Uterus (tissue), 4 donors: ENCODE results near the gene CDIP1. TPM values are rescaled to one million over a fixed set of nuclear protein-coding genes. Genes with fewer than 3 reads are reported as not detected.

ENCODE experiments used
- DNase-seq, 2 donors: peaks; one replicate each; pipeline ENCODE4 v3.0.0-alpha.2; 2019 to 2020
- H3K27ac ChIP-seq, 2 donors: fragments of 200-600 bp; sonication (generic); 1 replicate in 1 of 2; 2 replicates in 1 of 2; pipeline ENCODE4 v1.5.1; 2016 to 2018
- H3K27me3 ChIP-seq, 2 donors: fragments of 200-600 bp; sonication (generic); one replicate each; pipeline ENCODE4 v1.5.1; 2018 to 2019; ENCODE audit warnings: control low read depth in 1 of 2
- H3K36me3 ChIP-seq, 2 donors: fragments of 200-600 bp; sonication (generic); one replicate each; pipeline ENCODE4 v1.5.1; 2019; ENCODE audit warnings: control low read depth in 1 of 2
- H3K4me1 ChIP-seq, 2 donors: fragments of 200-600 bp; sonication (generic); one replicate each; pipeline ENCODE4 v1.5.1; 2018 to 2019; ENCODE audit warnings: control low read depth in 1 of 2
- H3K4me3 ChIP-seq, 2 donors: fragments of 200-600 bp; sonication (generic); 1 replicate in 1 of 2; 2 replicates in 1 of 2; pipeline ENCODE4 v1.5.1; 2018 to 2019; ENCODE audit warnings: mild to moderate bottlenecking in 1 of 2
- H3K9me3 ChIP-seq, 2 donors: fragments of 200-600 bp; sonication (generic); one replicate each; pipeline ENCODE4 v1.5.1; 2019; ENCODE audit warnings: control low read depth in 1 of 2
- CTCF ChIP-seq, 4 experiments: fragments of 200-600 bp in 2 of 4; fragments of 450-650 bp in 2 of 4; sonication (generic) in 2 of 4; IDR thresholded peaks; one replicate each; pipeline ENCODE4 v1.5.1; 2016 to 2019; ENCODE audit warnings: antibody characterized with exemption in 4 of 4, mild to moderate bottlenecking in 2 of 4, moderate library complexity in 1 of 4
- POLR2A ChIP-seq, 2 donors: fragments of 450-650 bp; IDR thresholded peaks; one replicate each; pipeline ENCODE4 v1.6.1; 2016; ENCODE audit warnings: antibody characterized with exemption in 2 of 2, mild to moderate bottlenecking in 1 of 2, moderate library complexity in 1 of 2
- intact Hi-C: fragments of 100-400 bp; cut with DNase I; formaldehyde crosslinking; loops from one replicate; pipeline ENCODE4 v1.15.1; 2023; ENCODE audit warnings: low total_unique reads
- total RNA-seq, 4 donors: library from RNA; depleted of rRNA in 3 of 4; stranded (reverse); fragments of >200 nt in 3 of 4; gene quantifications; one replicate each; pipeline versions ENCODE4 v1.1.0 to v1.2.4, GENCODE V29; 2014 to 2023
- donor health status: DM: yes; HTN: yes; CAD: no.

The CDIP1 gene
- total RNA-seq, 4 donors from 2014 or later: 5.0 to 40.6 (median 11.1) TPM

- Histone ChIP-seq H3K4me3 (no peak overlapping the region), H3K27me3 (no peaks in the 10 kb centered on the region), H3K4me1 (no peaks in the 10 kb centered on the region), H3K9me3 (no peaks in the 10 kb centered on the region), H3K36me3 (no peaks in the 10 kb centered on the region), H3K27ac (no peak overlapping the region)
- intact Hi-C loops: no loop called here
- DNase-seq: no peak
- TF ChIP-seq POLR2A (IDR thresholded peaks at IDR 0.05): no peak
- TF ChIP-seq CTCF (IDR thresholded peaks at IDR 0.05): no peak
These were observed 31.5 kb upstream of the CDIP1 start for GRCh38 chr16:4570086-4570485.

- DNase-seq: no peak
- intact Hi-C loops: no loop called here
- Histone ChIP-seq H3K4me3 (no peak overlapping the region), H3K4me1 (no peaks in the 10 kb centered on the region), H3K27me3 (no peaks in the 10 kb centered on the region), H3K9me3 (no peaks in the 10 kb centered on the region), H3K27ac (no peak overlapping the region), H3K36me3 (no peaks in the 10 kb centered on the region)
- TF ChIP-seq POLR2A (IDR thresholded peaks at IDR 0.05): no peak
- no peak for TF ChIP-seq CTCF (IDR thresholded peaks at IDR 0.05)
These were observed 27.6 kb upstream of the CDIP1 start for GRCh38 chr16:4566144-4566543.

- Histone ChIP-seq H3K4me3 (no peak overlapping the region), H3K9me3 (no peaks in the 10 kb centered on the region), H3K27ac (no peak overlapping the region), H3K4me1 (no peaks in the 10 kb centered on the region), H3K36me3 (no peaks in the 10 kb centered on the region), H3K27me3 (no peaks in the 10 kb centered on the region)
- no peak for DNase-seq
- TF ChIP-seq POLR2A (IDR thresholded peaks at IDR 0.05) (no peak), CTCF (IDR thresholded peaks at IDR 0.05) (no peak)
- intact Hi-C loops: no loop called here
These were observed 26.2 kb upstream of the CDIP1 start for GRCh38 chr16:4564661-4565267.

GRCh38 chr16:4561596-4561995 is 23.0 kb upstream of the CDIP1 start:
- DNase-seq: no peak
- no peak overlapping the region for H3K27ac ChIP-seq
- H3K27me3 ChIP-seq: no peaks in the 10 kb centered on the region
- H3K9me3 ChIP-seq: no peaks in the 10 kb centered on the region
- intact Hi-C loops: no loop called here
- no peaks in the 10 kb centered on the region for H3K4me1 ChIP-seq
- TF ChIP-seq POLR2A (IDR thresholded peaks at IDR 0.05): no peak
- TF ChIP-seq CTCF (IDR thresholded peaks at IDR 0.05): no peak
- H3K4me3 ChIP-seq: no peak overlapping the region
- H3K36me3 ChIP-seq: no peaks in the 10 kb centered on the region

GRCh38 chr16:4557973-4558372 is 19.4 kb upstream of the CDIP1 start:
- no peaks in the 10 kb centered on the region for H3K9me3 ChIP-seq
- H3K36me3 ChIP-seq: no peaks in the 10 kb centered on the region
- H3K27ac ChIP-seq: no peak overlapping the region
- intact Hi-C loops: no loop called here
- no peak for DNase-seq
- TF ChIP-seq POLR2A (IDR thresholded peaks at IDR 0.05) (no peak), CTCF (IDR thresholded peaks at IDR 0.05) (no peak)
- H3K27me3 ChIP-seq: no peaks in the 10 kb centered on the region
- H3K4me1 ChIP-seq: no peaks in the 10 kb centered on the region
- no peak overlapping the region for H3K4me3 ChIP-seq
